GM18526 (cell line): ENCODE data around the gene RBFOX2.

Source experiments
- POLR2A ChIP-seq: IDR thresholded peaks from 3 replicates; pipeline ENCODE4 v1.6.1; 2011; ENCODE audit not compliant: insufficient read length; ENCODE audit errors: extremely low read depth

Gene RBFOX2

GRCh38 chr22:35970616-35971455 is 57.8 kb downstream of the RBFOX2 start:
- no peak for TF ChIP-seq POLR2A

GRCh38 chr22:35967046-35967397 is 61.6 kb downstream of the RBFOX2 start:
- TF ChIP-seq POLR2A, result no peak

- no peak for TF ChIP-seq POLR2A
Measured at GRCh38 chr22:35966314-35967045, 62.1 kb downstream of the RBFOX2 start.

GRCh38 chr22:35963237-35963810 is 65.3 kb downstream of the RBFOX2 start:
- no peak for TF ChIP-seq POLR2A

GRCh38 chr22:35961480-35962295 is 66.9 kb downstream of the RBFOX2 start:
- no peak for TF ChIP-seq POLR2A

- no peak for TF ChIP-seq POLR2A
Measured at GRCh38 chr22:35960854-35961253, 67.8 kb downstream of the RBFOX2 start.

- TF ChIP-seq POLR2A, result no peak
Measured at GRCh38 chr22:35959121-35959800, 69.4 kb downstream of the RBFOX2 start.

GRCh38 chr22:35958334-35958733 is 70.3 kb downstream of the RBFOX2 start:
- TF ChIP-seq POLR2A, result no peak

- TF ChIP-seq POLR2A, result no peak
Measured at GRCh38 chr22:35957589-35957988, 71.0 kb downstream of the RBFOX2 start.

- TF ChIP-seq POLR2A, result no peak
Measured at GRCh38 chr22:35956850-35957249, 71.8 kb downstream of the RBFOX2 start.

- no peak for TF ChIP-seq POLR2A
Measured at GRCh38 chr22:35955546-35955945, 73.1 kb downstream of the RBFOX2 start.

- no peak for TF ChIP-seq POLR2A
Measured at GRCh38 chr22:35952576-35952975, 76.0 kb downstream of the RBFOX2 start.

GRCh38 chr22:35950262-35950661 is 78.4 kb downstream of the RBFOX2 start:
- TF ChIP-seq POLR2A, result no peak

GRCh38 chr22:35949243-35949642 is 79.4 kb downstream of the RBFOX2 start:
- no peak for TF ChIP-seq POLR2A

- TF ChIP-seq POLR2A, result no peak
Measured at GRCh38 chr22:35947794-35948425, 80.7 kb downstream of the RBFOX2 start.

- TF ChIP-seq POLR2A, result no peak
Measured at GRCh38 chr22:35944458-35944857, 84.2 kb downstream of the RBFOX2 start.
